Measurements from ENCODE around the gene SP3. TPM values are rescaled to one million over a fixed set of nuclear protein-coding genes. Genes with fewer than 3 reads are reported as not detected.

SP3 gene
- polyA plus RNA-seq, 2 of the 4 experiments (the other 2 are of a cell fraction), result 40.1 to 83.1 TPM

GRCh38 chr2:173938700-173939384 is 26.3 kb downstream of the SP3 start:
- POLR2A ChIA-PET, result no interaction called here
- no peak overlapping the region for H3K4me2 ChIP-seq

GRCh38 chr2:173935305-173935704 is 29.9 kb downstream of the SP3 start:
- no peaks in the 10 kb centered on the region for H3K9me3 ChIP-seq
- no peak for FAIRE-seq
- no peak overlapping the region for H3K4me3 ChIP-seq
- TF ChIP-seq ATOH8 (CRISPR knock-in tag; IDR thresholded peaks at IDR 0.05; ENCODE audit: low read depth) (no peak), BHLHE40 (IDR thresholded peaks at IDR 0.05; ENCODE audit: low read depth, low read length) (no peak), CEBPB (IDR thresholded peaks at IDR 0.05) (no peak), PBX3 (IDR thresholded peaks at IDR 0.05) (no peak), JUN (IDR thresholded peaks at IDR 0.05) (no peak), RAD21 (conservative IDR thresholded peaks at IDR 0.05 in 1 of 2, IDR thresholded peaks at IDR 0.05 in 1 of 2) (no peak), RFX5 (IDR thresholded peaks at IDR 0.05) (no peak), RNF2 (IDR thresholded peaks at IDR 0.05; ENCODE audit: borderline replicate concordance, low read depth) (no peak), POLR2AphosphoS2 (conservative IDR thresholded peaks at IDR 0.05; ENCODE audit: low read length) (no peak), HDAC2 (IDR thresholded peaks at IDR 0.05) (no peak), KDM5A (IDR thresholded peaks at IDR 0.05) (no peak), FOSL2 (IDR thresholded peaks at IDR 0.05) (no peak), FOSL2 (CRISPR knock-in tag; IDR thresholded peaks at IDR 0.05) (no peak), RARB (CRISPR knock-in tag; IDR thresholded peaks at IDR 0.05) (no peak), PHF8 (IDR thresholded peaks at IDR 0.05; ENCODE audit: borderline replicate concordance, low read depth) (no peak), MAFK (IDR thresholded peaks at IDR 0.05; ENCODE audit: partially characterized antibody) (no peak), KDM1A (IDR thresholded peaks at IDR 0.05; ENCODE audit: low read depth) (no peak), E2F6 (IDR thresholded peaks at IDR 0.05; ENCODE audit: borderline replicate concordance, low read depth) (no peak), TP53 (CRISPR knock-in tag; IDR thresholded peaks at IDR 0.05) (no peak), NPAS2 (CRISPR knock-in tag; IDR thresholded peaks at IDR 0.05; ENCODE audit: borderline replicate concordance) (no peak)
- no peak overlapping the region for H3K4me2 ChIP-seq
- WGBS (ENCODE audit: missing lambda C conversion rate), result 64% methylated on average over 1 of the region's 1 CpG
- POLR2A ChIA-PET, result no interaction called here
- CTCF ChIA-PET, result no interaction called here
- no peak overlapping the region for H3K27ac ChIP-seq
- peaks cover 39% of the 10 kb centered on the region for H3K4me1 ChIP-seq
- DNase-seq (ENCODE audit: low read depth in 1 of 2, low spot score in 1 of 2), result no peak
- no peak for ATAC-seq

More at GRCh38 chr2:173938700-173939384, 26.3 kb downstream of the SP3 start:
- H3K4me1 ChIP-seq, result peaks cover 61% of the 10 kb centered on the region
- WGBS (ENCODE audit: missing lambda C conversion rate), result 92% methylated on average over 2 of the region's 2 CpGs
- TF ChIP-seq CHD2 (IDR thresholded peaks at IDR 0.05; ENCODE audit: low read length, partially characterized antibody), result no peak
- no peak for TF ChIP-seq HES2 (IDR thresholded peaks at IDR 0.05)
- TF ChIP-seq ELK1 (IDR thresholded peaks at IDR 0.05; ENCODE audit: low read depth, low read length), result no peak
- TF ChIP-seq MYC (IDR thresholded peaks at IDR 0.05; ENCODE audit: borderline replicate concordance, low read length), result no peak
- TF ChIP-seq PHF8 (IDR thresholded peaks at IDR 0.05; ENCODE audit: borderline replicate concordance, low read depth), result no peak
- no peak for TF ChIP-seq HDAC2 (IDR thresholded peaks at IDR 0.05)
- no peak for TF ChIP-seq JUNB (IDR thresholded peaks at IDR 0.05)
- TF ChIP-seq RNF2 (IDR thresholded peaks at IDR 0.05; ENCODE audit: borderline replicate concordance, low read depth), result no peak
- no peak for TF ChIP-seq FOSL2 (IDR thresholded peaks at IDR 0.05)
- TF ChIP-seq FOSL2 (CRISPR knock-in tag; IDR thresholded peaks at IDR 0.05), result no peak
- DNase-seq (ENCODE audit: low read depth in 1 of 2, low spot score in 1 of 2) (no peak), FAIRE-seq (no peak), ATAC-seq (no peak)
- CTCF ChIA-PET, result no interaction called here
- H3K4me3 ChIP-seq, result no peak overlapping the region
- H3K9me3 ChIP-seq, result no peaks in the 10 kb centered on the region
- H3K27ac ChIP-seq, result no peak overlapping the region
